Activated naive CD4-positive, alpha-beta T cell treated with anti-CD3 and anti-CD28 coated beads, Interleukin-2, amount 10 ng/mL, durations not matched to agents 5 hours and 36 hours (primary cell): ENCODE data around the gene SRRT. TPM values are rescaled to one million over a fixed set of nuclear protein-coding genes. Genes with fewer than 3 reads are reported as not detected.

Source experiments
- microRNA-seq: library from miRNA; unstranded; fragments of <30 nt; microRNA quantifications from one replicate; pipeline ENCODE4 v1.2.0, GENCODE V29; 2022; ENCODE audit warnings: borderline microRNAs expressed, borderline replicate concordance
- total RNA-seq, 2 experiments: library from RNA; stranded (reverse); gene quantifications; one replicate each; pipeline ENCODE4 v1.2.3, GENCODE V29; 2021

SRRT gene
- 100 to 1,000 TPM; 186 to 208 TPM for total RNA-seq

GRCh38 chr7:100874577-100875355 lies at the start of gene SRRT:
Gene SRRT, plus strand, starts transcription at chr7:100875103. Its CDS starts 488 bp downstream, at chr7:100875591.

GRCh38 chr7:100827330-100828226 lies 47.3 kb upstream of the SRRT start, which contains the start of gene EPHB4:
Gene EPHB4, minus strand, starts transcription at chr7:100827523. Its CDS starts 493 bp downstream, at chr7:100827030.

GRCh38 chr7:100852048-100852872 lies 22.6 kb upstream of the SRRT start, which contains the start of gene SLC12A9:
Gene SLC12A9, plus strand, starts transcription at chr7:100852713. Its CDS starts 1,485 bp downstream, at chr7:100854198.

GRCh38 chr7:100867040-100867775 lies 7.7 kb upstream of the SRRT start, which contains the start of gene TRIP6:
Gene TRIP6, plus strand, starts transcription at chr7:100867387. Its CDS starts 111 bp downstream, at chr7:100867498.

GRCh38 chr7:100888988-100889750 lies 14.3 kb downstream of the SRRT start, which contains the start of gene UFSP1:
Gene UFSP1, minus strand, starts transcription at chr7:100889715. Its CDS starts 444 bp downstream, at chr7:100889271.

GRCh38 chr7:100895701-100895955 lies 20.7 kb downstream of the SRRT start, which contains the start of gene ACHE:
Gene ACHE, minus strand, starts transcription at chr7:100895888. Its CDS starts 1,656 bp downstream, at chr7:100894232.

Small RNA genes lying within 50 kb of the gene (microRNA-seq; reads per million reads assigned to microRNA genes)
- gene MIR6875 = not detected

Other genes starting within 250 kb of the SRRT start
- 1 to 10 TPM; 9.4 to 10.0 TPM for gene TFR2, start 233.6 kb upstream of the SRRT start, total RNA-seq
- not detected for gene ACTL6B, start 218.7 kb upstream of the SRRT start, total RNA-seq
- gene GNB2, start 201.4 kb upstream of the SRRT start, total RNA-seq = 100 to 1,000 TPM; 203 to 206 TPM
- gene GIGYF1, start 180.9 kb upstream of the SRRT start, total RNA-seq = 10 to 100 TPM; 54.3 to 57.3 TPM
- 10 to 100 TPM; 29.3 to 31.9 TPM for gene POP7, start 169.0 kb upstream of the SRRT start, total RNA-seq
- under 1 TPM in 1 of 2 experiments, not detected in 1; 0.15 TPM for gene EPO, start 154.6 kb upstream of the SRRT start, total RNA-seq
- not detected for gene ZAN, start 141.5 kb upstream of the SRRT start, total RNA-seq
- gene EPHB4, start 47.6 kb upstream of the SRRT start, total RNA-seq = 1 to 10 TPM; 1.1 to 1.2 TPM
- 10 to 100 TPM; 45.4 to 45.5 TPM for gene SLC12A9, start 22.4 kb upstream of the SRRT start, total RNA-seq
- gene TRIP6, start 7.7 kb upstream of the SRRT start, total RNA-seq = 10 to 100 TPM; 20.5 to 21.3 TPM
- 1 to 10 TPM; 4.9 to 5.2 TPM for gene UFSP1, start 14.6 kb downstream of the SRRT start, total RNA-seq
- not detected for gene ACHE, start 20.8 kb downstream of the SRRT start, total RNA-seq
- not detected for gene MUC3A, start 74.4 kb downstream of the SRRT start, total RNA-seq
- gene MUC12, start 94.5 kb downstream of the SRRT start, total RNA-seq = not detected
- gene MUC17, start 145.0 kb downstream of the SRRT start, total RNA-seq = not detected
- 10 to 100 TPM; 51.8 to 54.3 TPM for gene TRIM56, start 210.4 kb downstream of the SRRT start, total RNA-seq